Measurements from ENCODE around the gene PARP1. TPM values are rescaled to one million over a fixed set of nuclear protein-coding genes. Genes with fewer than 3 reads are reported as not detected.

Gene PARP1
- total and polyA plus RNA-seq, 2 experiments from 2014 or later = 46.2 to 70.4 TPM

DNA sequence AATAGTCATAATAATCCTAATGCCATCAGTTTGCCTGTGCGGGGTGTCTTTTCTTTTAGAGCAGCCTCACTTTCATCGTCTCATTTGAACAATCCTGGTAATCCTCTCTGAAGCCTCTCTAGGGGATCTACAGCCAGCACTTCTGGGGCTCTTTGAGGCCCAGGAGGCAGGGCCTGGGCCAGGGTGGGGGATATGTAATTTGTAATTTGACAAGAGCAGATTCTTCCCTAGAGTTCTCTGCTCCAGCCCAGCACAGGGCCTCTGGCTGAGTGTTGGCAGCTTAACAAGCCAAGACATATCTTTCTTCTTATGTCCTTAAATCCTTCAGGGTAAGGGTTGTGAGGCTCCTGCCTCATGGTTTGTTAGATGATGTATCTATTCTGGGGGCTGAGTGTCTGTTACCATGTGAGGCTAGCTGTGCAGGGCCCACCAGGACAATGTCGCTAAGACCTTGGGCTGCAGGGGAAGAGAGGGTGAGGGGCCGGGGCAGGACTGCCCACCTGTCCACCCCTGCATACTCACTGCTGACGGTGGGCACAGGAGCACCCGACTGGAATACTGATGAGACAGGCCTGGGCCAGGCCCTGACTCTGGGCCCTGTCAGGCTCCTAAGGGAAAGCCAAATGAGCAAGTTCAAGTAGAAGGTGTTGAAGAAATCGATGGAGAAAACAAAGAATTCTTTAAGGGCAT, 45.3 kb upstream of the PARP1 start:
- Histone ChIP-seq H3K36me3 (ENCODE audit: low read depth) (no peaks in the 10 kb centered on the region), H3K9me3 (ENCODE audit: low read depth) (no peaks in the 10 kb centered on the region), H3K4me3 (no peak overlapping the region), H2AFZ (no peak overlapping the region), H3K4me1 (ENCODE audit: insufficient read depth) (no peaks in the 10 kb centered on the region), H3K27ac (no peak overlapping the region), H4K20me1 (ENCODE audit: insufficient read depth) (no peaks in the 10 kb centered on the region), H3K9ac (no peak overlapping the region), H3K27me3 (replicated peaks; ENCODE audit: insufficient read depth) (no peaks in the 10 kb centered on the region), H3F3A (ENCODE audit: insufficient read depth) (no peaks in the 10 kb centered on the region), H3K79me2 (ENCODE audit: insufficient read depth) (no peaks in the 10 kb centered on the region), H3K9me2 (ENCODE audit: insufficient read depth) (no peaks in the 10 kb centered on the region), H3K4me2 (ENCODE audit: unreplicated experiment) (no peak overlapping the region)
- TF ChIP-seq EZH2phosphoT487 (IDR thresholded peaks at IDR 0.05; ENCODE audit: insufficient read depth, low read depth) = no peak
- TF ChIP-seq EZH2 (IDR thresholded peaks at IDR 0.05; ENCODE audit: insufficient read depth, poor library complexity, severe bottlenecking) = no peak
- WGBS, 2 experiments (ENCODE audit: low coverage in 1 of 2, low lambda C conversion rate in 2 of 2, missing lambda C conversion rate in 2 of 2) = 60 to 65% methylated on average over 7 of the region's 7 CpGs
- no peak for DNase-seq
- in situ Hi-C loops (cut with MboI) = no loop called here

DNA sequence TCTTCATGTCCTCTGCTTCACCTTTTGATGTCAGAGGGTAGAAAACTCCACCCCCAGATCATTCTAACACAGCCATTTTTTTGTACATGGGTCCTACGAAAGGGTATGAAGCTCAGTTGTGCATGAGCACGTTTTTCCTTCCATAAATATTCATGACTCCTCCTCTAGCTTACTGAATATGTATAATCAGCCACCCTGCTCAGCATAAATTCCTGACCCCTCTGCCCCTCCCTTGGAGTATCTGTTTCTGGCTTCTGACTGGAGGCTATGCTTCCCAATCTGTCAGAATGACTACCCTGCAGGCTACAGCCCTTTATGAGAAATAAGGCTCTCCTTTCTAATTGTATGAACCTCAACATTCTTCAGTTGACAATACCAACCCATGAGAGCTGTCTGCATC, 42.8 kb upstream of the PARP1 start:
- Histone ChIP-seq H3K27me3 (replicated peaks; ENCODE audit: insufficient read depth) (no peaks in the 10 kb centered on the region), H3F3A (ENCODE audit: insufficient read depth) (no peaks in the 10 kb centered on the region), H3K9me3 (ENCODE audit: low read depth) (no peaks in the 10 kb centered on the region), H3K9ac (no peak overlapping the region), H4K20me1 (ENCODE audit: insufficient read depth) (no peaks in the 10 kb centered on the region), H3K27ac (no peak overlapping the region), H3K4me1 (ENCODE audit: insufficient read depth) (no peaks in the 10 kb centered on the region), H3K4me3 (no peak overlapping the region), H3K4me2 (ENCODE audit: unreplicated experiment) (no peak overlapping the region), H2AFZ (no peak overlapping the region), H3K79me2 (ENCODE audit: insufficient read depth) (no peaks in the 10 kb centered on the region), H3K9me2 (ENCODE audit: insufficient read depth) (no peaks in the 10 kb centered on the region), H3K36me3 (ENCODE audit: low read depth) (no peaks in the 10 kb centered on the region)
- TF ChIP-seq EZH2phosphoT487 (IDR thresholded peaks at IDR 0.05; ENCODE audit: insufficient read depth, low read depth) (no peak), EZH2 (IDR thresholded peaks at IDR 0.05; ENCODE audit: insufficient read depth, poor library complexity, severe bottlenecking) (no peak)
- in situ Hi-C loops (cut with MboI) = no loop called here
- WGBS, 2 experiments (ENCODE audit: low coverage in 1 of 2, low lambda C conversion rate in 2 of 2, missing lambda C conversion rate in 2 of 2) = 38 to 53% methylated on average over 2 of the region's 2 CpGs
- DNase-seq = no peak

DNA sequence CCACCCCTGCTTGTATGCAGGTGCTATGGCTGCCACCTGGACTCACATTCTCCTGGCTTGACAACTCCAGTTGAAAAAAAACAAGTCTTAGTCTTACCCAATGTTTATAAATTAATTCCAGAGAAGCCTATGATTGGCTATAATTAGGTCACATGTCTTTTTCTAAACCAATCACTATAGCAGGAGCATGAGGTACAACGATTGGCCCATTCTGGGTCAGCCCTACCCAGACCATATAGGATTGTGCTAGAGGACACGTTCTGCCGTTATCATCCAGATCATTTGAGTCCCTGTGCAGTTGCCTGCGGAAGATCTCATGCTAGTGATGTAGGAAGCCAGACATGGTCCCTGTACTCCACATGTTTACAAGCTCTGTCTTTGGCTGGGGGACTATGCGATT, 41.9 kb upstream of the PARP1 start:
- Histone ChIP-seq H3K79me2 (ENCODE audit: insufficient read depth) (no peaks in the 10 kb centered on the region), H3K4me3 (no peak overlapping the region), H3K27ac (no peak overlapping the region), H3K36me3 (ENCODE audit: low read depth) (no peaks in the 10 kb centered on the region), H3F3A (ENCODE audit: insufficient read depth) (no peaks in the 10 kb centered on the region), H3K9ac (no peak overlapping the region), H3K9me2 (ENCODE audit: insufficient read depth) (no peaks in the 10 kb centered on the region), H4K20me1 (ENCODE audit: insufficient read depth) (no peaks in the 10 kb centered on the region), H3K4me2 (ENCODE audit: unreplicated experiment) (no peak overlapping the region), H3K27me3 (replicated peaks; ENCODE audit: insufficient read depth) (no peaks in the 10 kb centered on the region), H3K4me1 (ENCODE audit: insufficient read depth) (no peaks in the 10 kb centered on the region), H2AFZ (no peak overlapping the region), H3K9me3 (ENCODE audit: low read depth) (no peaks in the 10 kb centered on the region)
- TF ChIP-seq EZH2phosphoT487 (IDR thresholded peaks at IDR 0.05; ENCODE audit: insufficient read depth, low read depth) (no peak), EZH2 (IDR thresholded peaks at IDR 0.05; ENCODE audit: insufficient read depth, poor library complexity, severe bottlenecking) (no peak)
- 51 to 57% methylated on average over 5 of the region's 5 CpGs for WGBS, 2 experiments (ENCODE audit: low coverage in 1 of 2, low lambda C conversion rate in 2 of 2, missing lambda C conversion rate in 2 of 2)
- DNase-seq = no peak
- in situ Hi-C loops (cut with MboI) = no loop called here

DNA sequence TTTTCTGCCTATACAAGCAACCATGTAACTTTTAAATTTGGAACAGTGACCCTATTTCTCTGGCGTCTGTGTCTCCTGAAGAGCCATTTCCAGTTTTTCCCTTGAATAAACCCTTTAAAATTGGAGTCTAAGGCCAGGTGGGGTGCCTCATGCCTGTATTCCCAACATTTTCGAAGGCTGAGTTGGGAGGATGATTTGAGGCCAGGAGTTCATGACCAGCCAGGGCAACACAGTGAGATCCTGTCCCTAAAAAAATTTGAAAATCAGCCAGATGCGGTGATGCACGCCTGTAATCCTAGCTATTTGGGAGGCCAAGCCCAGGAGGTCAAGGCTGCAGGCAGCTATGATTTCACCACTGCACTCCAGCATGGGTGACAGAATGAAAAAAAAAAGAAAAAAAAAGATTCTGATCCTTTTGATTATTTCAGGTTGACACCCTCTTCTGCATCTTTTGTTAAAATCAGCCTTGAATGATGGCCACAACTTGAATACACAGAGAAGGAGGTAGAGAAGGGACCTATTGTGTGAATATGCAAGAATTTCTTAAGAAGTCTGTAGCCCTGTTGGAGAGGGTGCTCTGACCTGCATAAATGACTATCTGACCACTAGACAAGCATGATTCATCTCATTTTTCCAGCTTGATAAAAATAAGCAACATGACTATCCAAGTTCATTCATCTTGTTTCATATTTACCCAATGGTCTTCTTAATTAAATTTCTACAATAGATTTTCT, 40.2 kb upstream of the PARP1 start:
- H3F3A ChIP-seq (ENCODE audit: insufficient read depth) = no peaks in the 10 kb centered on the region
- H4K20me1 ChIP-seq (ENCODE audit: insufficient read depth) = no peaks in the 10 kb centered on the region
- no peaks in the 10 kb centered on the region for H3K27me3 ChIP-seq (replicated peaks; ENCODE audit: insufficient read depth)
- in situ Hi-C loops (cut with MboI) = no loop called here
- H2AFZ ChIP-seq = no peak overlapping the region
- peak; percentile 41 for DNase-seq
- 50 to 57% methylated on average over 4 of the region's 4 CpGs for WGBS, 2 experiments (ENCODE audit: low coverage in 1 of 2, low lambda C conversion rate in 2 of 2, missing lambda C conversion rate in 2 of 2)
- H3K9me3 ChIP-seq (ENCODE audit: low read depth) = no peaks in the 10 kb centered on the region
- no peaks in the 10 kb centered on the region for H3K9me2 ChIP-seq (ENCODE audit: insufficient read depth)
- no peak overlapping the region for H3K9ac ChIP-seq
- no peaks in the 10 kb centered on the region for H3K36me3 ChIP-seq (ENCODE audit: low read depth)
- no peak overlapping the region for H3K27ac ChIP-seq
- no peaks in the 10 kb centered on the region for H3K4me1 ChIP-seq (ENCODE audit: insufficient read depth)
- TF ChIP-seq EZH2 (IDR thresholded peaks at IDR 0.05; ENCODE audit: insufficient read depth, poor library complexity, severe bottlenecking) (no peak), EZH2phosphoT487 (IDR thresholded peaks at IDR 0.05; ENCODE audit: insufficient read depth, low read depth) (no peak)
- no peak overlapping the region for H3K4me2 ChIP-seq (ENCODE audit: unreplicated experiment)
- H3K4me3 ChIP-seq = no peak overlapping the region
- no peaks in the 10 kb centered on the region for H3K79me2 ChIP-seq (ENCODE audit: insufficient read depth)
